Calu3 (cell line): ENCODE data around the gene MRPL49. TPM values are rescaled to one million over a fixed set of nuclear protein-coding genes. Genes with fewer than 3 reads are reported as not detected.

Source experiments
- BruUV-seq: library from RNA; stranded (reverse); fragments of 400-500 nt; replicated peaks from 2 replicates; lab custom pipeline; 2021; lab: Mats Ljungman, UMichigan
- CTCF ChIA-PET: fragments of 300-600 bp; sonication (Branson Sonifier 250); formaldehyde crosslinking; loops from one replicate; lab custom pipeline; 2022; ENCODE audit warnings: antibody characterized with exemption; lab: Charles Lee
- DNase-seq: peaks from one replicate; pipeline ENCODE4 v3.0.0; 2022
- H3K27ac Mint-ChIP-seq: one replicate; pipeline ENCODE4 v1.8.0; 2022; ENCODE audit warnings: mixed read lengths; ENCODE audit not compliant: unreplicated experiment
- H3K27me3 Mint-ChIP-seq: one replicate; pipeline ENCODE4 v1.8.0; 2022; ENCODE audit warnings: mixed read lengths; ENCODE audit not compliant: unreplicated experiment
- H3K36me3 Mint-ChIP-seq: one replicate; pipeline ENCODE4 v1.8.0; 2022; ENCODE audit warnings: mild to moderate bottlenecking, moderate library complexity, mixed read lengths; ENCODE audit not compliant: insufficient read depth, unreplicated experiment
- H3K4me1 Mint-ChIP-seq: one replicate; pipeline ENCODE4 v1.8.0; 2022; ENCODE audit warnings: mild to moderate bottlenecking, low read depth, mixed read lengths; ENCODE audit not compliant: unreplicated experiment
- H3K4me3 Mint-ChIP-seq: one replicate; pipeline ENCODE4 v1.8.0; 2022; ENCODE audit warnings: mild to moderate bottlenecking, low read depth, moderate library complexity, mixed read lengths; ENCODE audit not compliant: unreplicated experiment
- H3K9me3 Mint-ChIP-seq: one replicate; pipeline ENCODE4 v1.8.0; 2022; ENCODE audit warnings: low read depth, mixed read lengths; ENCODE audit not compliant: unreplicated experiment
- CTCF ChIP-seq: fragments of 200-600 bp; IDR thresholded peaks from one replicate; pipeline ENCODE4 v1.8.0; 2022; ENCODE audit warnings: antibody characterized with exemption; ENCODE audit not compliant: unreplicated experiment
- intact Hi-C: fragments of 100-400 bp; cut with micrococcal nuclease; formaldehyde crosslinking; loops from one replicate; pipeline ENCODE4 v1.10.0; 2022; ENCODE audit not compliant: unreplicated experiment
- total RNA-seq: library from RNA; stranded (reverse); gene quantifications from 2 replicates; pipeline ENCODE4 v1.2.3, GENCODE V29; 2022

MRPL49 gene
- total RNA-seq, 1 experiment from 2014 or later: 84.1 TPM

- H3K27me3 Mint-ChIP-seq: no peaks in the 10 kb centered on the region
- peak within 1 kb of the TSS; percentile 81 for H3K4me3 Mint-ChIP-seq
- peaks cover 66% of the 10 kb centered on the region for H3K36me3 Mint-ChIP-seq
- no peak for TF ChIP-seq CTCF
- peak; percentile 97 for DNase-seq
- H3K9me3 Mint-ChIP-seq: no peaks in the 10 kb centered on the region
- BruUV-seq: no TSS peak
- intact Hi-C loops: loop anchor here (2.0 to 10.0 kb wide), 3 partner anchors 70 to 267 kb away; partner anchors contain the start of genes CAPN1 and CDC42BPG
- peak within 1 kb of the TSS; percentile 79 for H3K27ac Mint-ChIP-seq
- CTCF ChIA-PET: interaction anchor here (0.6 to 1.4 kb wide), 6 partner anchors 10 to 502 kb away, joined by 3 to 7 read pairs (median 4); partner anchors contain the start of genes CAPN1, FAU and MRPL49
- peaks cover 34% of the 10 kb centered on the region for H3K4me1 Mint-ChIP-seq
Observed at GRCh38 chr11:65111744-65112545, 10.2 kb upstream of the MRPL49 start, which contains the start of gene TM7SF2. Gene TM7SF2 (plus strand): TSS chr11:65111872. CDS start chr11:65112016, 144 bp downstream.

GRCh38 chr11:65112546-65113360 lies 9.4 kb upstream of the MRPL49 start:
- intact Hi-C loops: loop anchor here (5.0 to 10.0 kb wide), 2 partner anchors 70 to 268 kb away; partner anchors contain the start of genes CAPN1 and CDC42BPG
- peaks cover 34% of the 10 kb centered on the region for H3K4me1 Mint-ChIP-seq
- CTCF ChIA-PET: interaction anchor here (0.8 to 1.4 kb wide), 3 partner anchors 9 to 69 kb away, joined by 3 to 6 read pairs (median 5); partner anchors contain the start of genes CAPN1, FAU and MRPL49
- peak overlapping the region; percentile 79 for H3K27ac Mint-ChIP-seq
- BruUV-seq: no TSS peak
- no peaks in the 10 kb centered on the region for H3K9me3 Mint-ChIP-seq
- TF ChIP-seq CTCF: peak; percentile 85
- H3K27me3 Mint-ChIP-seq: no peaks in the 10 kb centered on the region
- peak overlapping the region; percentile 81 for H3K4me3 Mint-ChIP-seq
- peak; percentile 72 for DNase-seq
- peaks cover 74% of the 10 kb centered on the region for H3K36me3 Mint-ChIP-seq

DNA sequence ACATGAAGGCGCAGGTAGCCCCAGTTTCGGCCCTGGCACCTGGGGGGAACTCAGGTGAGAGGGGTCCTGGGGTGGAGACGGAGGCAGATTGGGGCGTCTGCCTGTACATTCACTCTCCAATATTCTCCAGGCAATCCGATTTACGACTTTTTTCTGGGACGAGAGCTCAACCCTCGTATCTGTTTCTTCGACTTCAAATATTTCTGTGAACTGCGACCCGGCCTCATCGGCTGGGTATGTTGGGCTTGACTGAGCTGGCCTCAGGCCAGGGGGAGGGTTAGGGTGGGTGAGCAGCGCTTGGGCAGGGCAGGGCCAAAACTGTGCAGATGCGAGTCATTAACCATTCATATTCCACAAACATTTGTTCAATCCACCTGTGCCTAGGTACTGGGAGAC lies 8.8 kb upstream of the MRPL49 start:
- H3K9me3 Mint-ChIP-seq: no peaks in the 10 kb centered on the region
- peak overlapping the region; percentile 79 for H3K27ac Mint-ChIP-seq
- no peak for DNase-seq
- no TSS peak for BruUV-seq
- TF ChIP-seq CTCF: no peak
- no peaks in the 10 kb centered on the region for H3K27me3 Mint-ChIP-seq
- intact Hi-C loops: loop anchor here (5.0 to 10.0 kb wide), 2 partner anchors 69 to 269 kb away; partner anchors contain the start of genes CAPN1 and CDC42BPG
- peaks cover 79% of the 10 kb centered on the region for H3K36me3 Mint-ChIP-seq
- CTCF ChIA-PET: interaction anchor here (0.8 to 1.0 kb wide), 2 partner anchors 9 to 68 kb away, joined by 3 to 5 read pairs; partner anchors contain the start of genes CAPN1, FAU and MRPL49
- peak overlapping the region; percentile 81 for H3K4me3 Mint-ChIP-seq
- H3K4me1 Mint-ChIP-seq: peaks cover 34% of the 10 kb centered on the region

DNA sequence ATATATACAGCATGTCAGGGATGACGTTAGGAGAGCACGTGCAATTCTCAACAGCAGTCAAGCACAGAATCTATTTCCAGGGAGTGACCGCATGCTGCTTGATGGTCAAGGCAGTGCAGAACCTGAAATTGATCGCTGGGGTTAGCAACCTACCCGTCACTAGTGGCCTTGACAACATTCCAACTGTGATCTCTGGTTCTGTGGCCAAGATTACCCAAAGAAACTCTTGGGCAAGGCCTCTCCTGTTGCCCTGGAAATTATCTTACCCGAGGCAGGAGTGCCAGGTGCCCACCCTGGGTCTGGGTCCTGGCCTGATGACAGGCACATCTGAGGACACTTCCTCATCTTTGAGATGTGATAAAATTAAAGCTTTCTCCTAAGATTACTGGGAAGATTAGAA lies 8.3 kb upstream of the MRPL49 start:
- intact Hi-C loops: loop anchor here (5.0 to 10.0 kb wide), 2 partner anchors 68 to 269 kb away; partner anchors contain the start of genes CAPN1 and CDC42BPG
- no peak for TF ChIP-seq CTCF
- Mint-ChIP-seq H3K4me1 (peaks cover 37% of the 10 kb centered on the region), H3K9me3 (no peaks in the 10 kb centered on the region), H3K4me3 (peak overlapping the region; percentile 81), H3K27me3 (no peaks in the 10 kb centered on the region), H3K27ac (peak overlapping the region; percentile 79), H3K36me3 (peaks cover 84% of the 10 kb centered on the region)
- TSS peak; percentile 28 for BruUV-seq
- CTCF ChIA-PET: no interaction called here
- no peak for DNase-seq
